KMS-11 (cell line): ENCODE measurements around the gene STAMBP.

Source experiments
- H2AFZ ChIP-seq: fragments of 200-600 bp; sonication (generic); 2 replicates; pipeline ENCODE4 v1.6.1; 2016; ENCODE audit warnings: antibody characterized with exemption, mixed run types, low read depth
- H3K27ac ChIP-seq: fragments of 200-600 bp; sonication (generic); 2 replicates; pipeline ENCODE4 v1.6.1; 2016; ENCODE audit warnings: mild to moderate bottlenecking, mixed run types
- H3K27me3 ChIP-seq: fragments of 200-600 bp; sonication (generic); 2 replicates; pipeline ENCODE4 v1.6.1; 2017; ENCODE audit warnings: mild to moderate bottlenecking, low read depth, mixed run types, moderate library complexity; ENCODE audit not compliant: insufficient read depth
- H3K36me3 ChIP-seq: fragments of 200-600 bp; sonication (generic); 2 replicates; pipeline ENCODE4 v1.6.1; 2017; ENCODE audit warnings: mild to moderate bottlenecking, mixed run types; ENCODE audit not compliant: insufficient read depth
- H3K4me1 ChIP-seq: fragments of 200-600 bp; sonication (generic); 2 replicates; pipeline ENCODE4 v1.6.1; 2016; ENCODE audit warnings: mild to moderate bottlenecking, low read depth, mixed run types; ENCODE audit not compliant: poor library complexity, severe bottlenecking
- H3K4me2 ChIP-seq: fragments of 200-600 bp; sonication (generic); 2 replicates; pipeline ENCODE4 v1.7.0; 2016; ENCODE audit warnings: mild to moderate bottlenecking, mixed run types
- H3K4me3 ChIP-seq: fragments of 200-600 bp; sonication (generic); IDR thresholded peaks from 2 replicates; pipeline ENCODE4 v1.6.1; 2017; ENCODE audit warnings: low read depth, low read length, mixed read lengths; ENCODE audit not compliant: insufficient read depth
- H3K79me2 ChIP-seq: fragments of 200-600 bp; sonication (generic); 2 replicates; pipeline ENCODE4 v1.6.1; 2016; ENCODE audit warnings: low read depth, mixed run types; ENCODE audit not compliant: insufficient read depth
- H3K9ac ChIP-seq: fragments of 200-600 bp; sonication (generic); 2 replicates; pipeline ENCODE4 v1.6.1; 2016; ENCODE audit warnings: mild to moderate bottlenecking, mixed run types
- H4K20me1 ChIP-seq: fragments of 200-600 bp; sonication (generic); 2 replicates; pipeline ENCODE4 v1.6.1; 2016; ENCODE audit warnings: mild to moderate bottlenecking, mixed run types; ENCODE audit not compliant: insufficient read depth
- TF ChIP-seq, protein P1 (sequence below): fragments of 200-600 bp; sonication (generic); conservative IDR thresholded peaks from 2 replicates; pipeline ENCODE4 v1.6.1; 2017; ENCODE audit warnings: low read depth, mild to moderate bottlenecking, antibody characterized with exemption, low read length, moderate library complexity, mixed read lengths

Gene STAMBP

GRCh38 chr2:73917296-73917695, 88.5 kb downstream of the STAMBP start:
- Histone ChIP-seq H3K36me3 (no peaks in the 10 kb centered on the region), H3K79me2 (no peaks in the 10 kb centered on the region), H2AFZ (no peak overlapping the region), H3K4me3 (no peak overlapping the region), H4K20me1 (no peaks in the 10 kb centered on the region), H3K4me2 (no peak overlapping the region), H3K4me1 (no peaks in the 10 kb centered on the region), H3K27ac (no peak overlapping the region), H3K9ac (no peak overlapping the region), H3K27me3 (no peaks in the 10 kb centered on the region)
- TF ChIP-seq, protein P1, sequence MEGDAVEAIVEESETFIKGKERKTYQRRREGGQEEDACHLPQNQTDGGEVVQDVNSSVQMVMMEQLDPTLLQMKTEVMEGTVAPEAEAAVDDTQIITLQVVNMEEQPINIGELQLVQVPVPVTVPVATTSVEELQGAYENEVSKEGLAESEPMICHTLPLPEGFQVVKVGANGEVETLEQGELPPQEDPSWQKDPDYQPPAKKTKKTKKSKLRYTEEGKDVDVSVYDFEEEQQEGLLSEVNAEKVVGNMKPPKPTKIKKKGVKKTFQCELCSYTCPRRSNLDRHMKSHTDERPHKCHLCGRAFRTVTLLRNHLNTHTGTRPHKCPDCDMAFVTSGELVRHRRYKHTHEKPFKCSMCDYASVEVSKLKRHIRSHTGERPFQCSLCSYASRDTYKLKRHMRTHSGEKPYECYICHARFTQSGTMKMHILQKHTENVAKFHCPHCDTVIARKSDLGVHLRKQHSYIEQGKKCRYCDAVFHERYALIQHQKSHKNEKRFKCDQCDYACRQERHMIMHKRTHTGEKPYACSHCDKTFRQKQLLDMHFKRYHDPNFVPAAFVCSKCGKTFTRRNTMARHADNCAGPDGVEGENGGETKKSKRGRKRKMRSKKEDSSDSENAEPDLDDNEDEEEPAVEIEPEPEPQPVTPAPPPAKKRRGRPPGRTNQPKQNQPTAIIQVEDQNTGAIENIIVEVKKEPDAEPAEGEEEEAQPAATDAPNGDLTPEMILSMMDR = no peak

DNA sequence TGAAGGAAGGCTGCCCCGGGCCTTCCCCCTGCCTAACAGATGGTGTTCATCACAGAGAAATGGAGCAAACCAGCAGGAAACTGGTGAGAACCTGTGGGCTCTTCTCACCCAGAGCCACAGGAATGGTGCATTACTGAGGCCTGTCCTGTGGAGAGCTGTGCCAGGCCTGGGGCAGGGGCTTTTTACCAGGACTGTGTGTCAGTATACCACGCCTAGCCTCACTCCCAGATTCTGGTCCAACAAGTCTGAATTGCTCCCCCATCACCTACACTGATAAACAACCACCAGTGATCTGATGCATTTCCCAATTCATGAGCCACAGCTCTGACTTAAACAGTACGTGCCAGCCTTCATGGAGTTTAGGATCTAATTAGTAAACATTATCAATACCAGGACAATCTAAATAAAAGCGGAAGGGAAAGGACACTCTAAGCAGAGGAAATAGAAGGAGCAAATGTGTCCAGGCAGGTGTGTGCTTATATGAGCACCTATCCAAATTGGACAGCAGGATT, 89.0 kb downstream of the STAMBP start:
- Histone ChIP-seq H3K4me3 (no peak overlapping the region), H3K9ac (no peak overlapping the region), H3K36me3 (no peaks in the 10 kb centered on the region), H3K4me1 (no peaks in the 10 kb centered on the region), H3K27ac (no peak overlapping the region), H4K20me1 (no peaks in the 10 kb centered on the region), H3K27me3 (no peaks in the 10 kb centered on the region), H3K4me2 (no peak overlapping the region), H2AFZ (no peak overlapping the region), H3K79me2 (no peaks in the 10 kb centered on the region)
- TF ChIP-seq, protein P1 = no peak

- TF ChIP-seq, protein P1 = no peak
- H3K27ac ChIP-seq = no peak overlapping the region
- no peaks in the 10 kb centered on the region for H3K36me3 ChIP-seq
- H3K79me2 ChIP-seq = no peaks in the 10 kb centered on the region
- H3K27me3 ChIP-seq = no peaks in the 10 kb centered on the region
- H3K4me1 ChIP-seq = no peaks in the 10 kb centered on the region
- no peak overlapping the region for H3K4me3 ChIP-seq
- no peak overlapping the region for H2AFZ ChIP-seq
- H3K4me2 ChIP-seq = no peak overlapping the region
- no peaks in the 10 kb centered on the region for H4K20me1 ChIP-seq
- H3K9ac ChIP-seq = no peak overlapping the region
Observed at GRCh38 chr2:73918856-73919255, 90.1 kb downstream of the STAMBP start.

GRCh38 chr2:73919596-73920228, 91.0 kb downstream of the STAMBP start:
- TF ChIP-seq, protein P1 = no peak
- Histone ChIP-seq H3K79me2 (no peaks in the 10 kb centered on the region), H3K9ac (no peak overlapping the region), H3K27me3 (no peaks in the 10 kb centered on the region), H3K27ac (no peak overlapping the region), H3K4me2 (no peak overlapping the region), H4K20me1 (no peaks in the 10 kb centered on the region), H3K4me3 (no peak overlapping the region), H3K4me1 (no peaks in the 10 kb centered on the region), H2AFZ (no peak overlapping the region), H3K36me3 (no peaks in the 10 kb centered on the region)
